Peyer's patch (tissue), 4 donors: Measurements from ENCODE around the gene COL20A1.

Experiments
- CTCF ChIP-seq, 6 experiments: fragments of 450-650 bp in 4 of 6; fragments of 200-600 bp in 2 of 6; sonication (generic) in 1 of 6; IDR thresholded peaks; one replicate each; pipeline ENCODE4 v1.5.1; 2017 to 2019; ENCODE audit warnings: antibody characterized with exemption in 6 of 6, mild to moderate bottlenecking in 3 of 6, moderate library complexity in 1 of 6
- POLR2A ChIP-seq, 2 donors: fragments of 450-650 bp; IDR thresholded peaks; one replicate each; pipeline ENCODE4 v1.5.1; 2017; ENCODE audit warnings: antibody characterized with exemption in 2 of 2, mild to moderate bottlenecking in 2 of 2, moderate library complexity in 2 of 2

DNA sequence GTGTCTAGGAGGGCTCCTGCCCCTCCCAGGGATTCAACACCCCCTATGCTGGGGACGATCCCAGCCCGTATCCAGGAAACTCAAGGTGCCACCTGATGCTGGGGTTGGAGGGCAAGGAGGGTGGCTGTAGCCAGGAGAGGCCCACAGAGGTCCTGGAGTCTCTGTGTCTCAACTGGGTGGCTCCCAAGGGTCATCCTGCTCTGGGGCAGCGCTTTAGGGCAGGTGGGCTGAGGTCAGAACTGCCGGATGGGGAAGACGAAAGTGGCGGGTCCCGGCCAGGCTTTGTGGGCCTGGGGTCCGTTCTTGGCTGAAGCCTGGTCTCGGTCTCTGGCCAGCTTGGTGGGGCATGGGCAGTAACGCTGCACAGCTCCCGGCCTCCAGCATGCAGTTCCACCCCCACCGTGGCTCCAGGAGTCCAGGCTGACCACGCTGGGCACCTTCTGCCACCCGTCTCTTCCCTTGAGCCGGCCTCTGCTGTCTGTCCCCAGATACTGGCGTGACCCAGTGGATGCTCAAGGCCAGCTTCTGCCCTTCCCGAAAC lies 2.8 kb upstream of the COL20A1 start:
- TF ChIP-seq CTCF (IDR thresholded peaks at IDR 0.05) (no peak), POLR2A (IDR thresholded peaks at IDR 0.05) (no peak)
